Cerebellar nuclear complex (tissue), 1 donor: Measurements from ENCODE around the gene KRTAP3-3.

Experiments used
- DNase-seq, 2 experiments: peaks; one replicate each; lab custom pipeline; 2025; lab: John Stamatoyannopoulos, UW

KRTAP3-3 gene

GRCh38 chr17:40958086-40958953, 35.6 kb downstream of the KRTAP3-3 start:
- no peak for DNase-seq

DNA sequence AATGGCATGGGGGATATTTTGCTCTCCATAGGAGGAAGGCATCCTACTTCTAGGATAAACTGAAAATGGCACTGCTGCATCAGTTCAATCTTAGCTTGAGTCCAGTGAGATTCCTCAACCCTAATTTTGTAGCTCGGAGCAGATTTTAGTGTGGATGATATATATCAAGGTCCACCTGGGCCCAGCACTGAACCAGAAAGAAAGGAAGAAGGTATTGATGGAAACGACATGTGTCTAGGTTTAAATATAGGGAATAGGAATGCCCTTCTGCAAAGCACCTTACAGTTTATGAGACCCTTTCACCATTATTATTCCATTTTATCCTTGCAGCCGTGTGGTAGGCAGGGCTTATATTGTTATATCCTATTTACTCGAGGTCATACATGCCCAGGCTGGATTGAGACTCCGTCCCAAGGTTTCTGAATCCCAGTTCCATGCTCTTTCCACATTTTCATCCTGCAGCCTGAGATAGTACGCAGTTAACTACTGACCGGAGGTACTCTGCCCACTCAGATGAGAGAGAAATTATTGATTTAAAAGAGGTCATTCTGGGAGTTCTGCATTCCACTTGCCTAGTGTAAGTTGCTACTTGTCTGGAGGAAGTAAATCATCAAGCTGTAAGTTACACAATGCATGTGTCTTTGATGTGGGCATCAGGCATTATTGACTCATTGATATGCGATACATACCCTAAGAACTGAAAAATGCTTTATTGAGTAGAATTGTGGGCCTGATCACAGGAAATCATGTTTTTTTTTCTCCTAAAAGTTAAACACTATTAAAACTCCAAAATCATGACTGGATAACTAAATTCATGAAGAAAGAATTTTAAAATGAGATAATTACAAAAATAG, 37.3 kb downstream of the KRTAP3-3 start:
- DNase-seq: no peak

- DNase-seq: no peak
Measured at GRCh38 chr17:40953881-40954280, 40.1 kb downstream of the KRTAP3-3 start.

DNA sequence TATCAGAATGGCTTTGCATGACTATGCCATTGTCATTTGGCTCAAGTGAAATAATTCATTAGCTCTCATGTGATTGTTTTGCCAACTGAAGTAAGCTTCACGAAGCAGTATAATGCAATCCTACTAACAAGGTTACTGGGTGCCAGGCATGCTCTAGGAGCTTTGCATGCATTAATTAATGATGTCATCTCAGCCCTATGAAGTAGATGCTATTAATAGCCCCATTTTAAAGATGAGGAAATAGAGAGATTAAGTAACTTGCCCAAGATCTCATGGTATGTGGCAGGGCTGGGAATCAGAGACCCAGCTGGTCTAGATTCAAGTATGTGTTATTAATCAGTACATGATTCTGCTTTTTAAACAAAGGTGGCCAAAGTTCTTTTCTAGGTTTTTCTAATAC, 41.3 kb downstream of the KRTAP3-3 start:
- no peak for DNase-seq

DNA sequence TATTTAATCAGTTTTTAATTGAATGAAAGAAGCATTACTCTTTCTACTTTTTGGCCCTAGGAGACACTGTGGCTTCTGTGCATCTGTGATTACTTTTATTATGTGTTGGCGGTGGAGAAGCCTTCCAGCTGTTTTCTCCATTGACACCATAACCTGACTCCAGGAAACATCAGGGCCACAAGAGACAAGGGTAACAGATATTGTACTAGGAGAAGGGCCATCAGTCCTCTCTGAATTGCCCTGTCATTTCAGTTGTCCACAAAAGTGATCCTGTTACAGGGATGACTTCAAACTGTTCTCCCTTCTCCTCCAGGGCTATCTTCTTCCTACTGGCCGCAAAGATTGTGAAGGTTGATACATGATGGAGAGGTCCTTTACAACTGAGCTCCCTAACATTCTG, 41.8 kb downstream of the KRTAP3-3 start:
- no peak for DNase-seq

DNA sequence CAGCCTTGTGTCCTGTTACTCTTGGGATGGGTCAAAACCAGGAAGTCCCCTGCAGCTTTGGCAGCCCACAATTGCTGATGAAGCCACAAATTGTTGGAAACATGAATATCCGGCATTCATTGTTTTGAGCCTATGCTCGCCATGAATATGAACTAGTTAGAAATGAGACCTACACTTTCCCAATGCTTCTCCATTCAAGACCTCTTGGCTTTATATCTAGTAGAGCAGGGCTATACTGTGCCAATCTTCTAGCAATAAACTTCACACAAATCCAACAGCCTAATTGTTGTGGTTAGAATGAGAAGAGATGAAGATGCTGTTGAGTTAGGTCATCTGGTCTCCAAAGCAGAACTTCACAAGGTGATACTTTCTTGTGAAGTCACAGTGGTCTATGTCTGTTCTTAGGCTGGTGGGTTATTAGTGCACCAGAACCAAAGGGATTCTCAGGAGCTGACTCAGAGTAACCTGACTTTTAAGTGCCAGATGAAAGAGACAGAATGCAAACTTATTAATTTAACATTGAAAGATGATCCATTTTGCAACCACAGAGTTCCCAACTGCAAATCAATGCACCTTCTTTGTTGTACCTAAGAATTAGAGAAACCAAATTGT, 42.8 kb downstream of the KRTAP3-3 start:
- no peak for DNase-seq

- DNase-seq: no peak
Measured at GRCh38 chr17:40950176-40950575, 43.8 kb downstream of the KRTAP3-3 start.

DNA sequence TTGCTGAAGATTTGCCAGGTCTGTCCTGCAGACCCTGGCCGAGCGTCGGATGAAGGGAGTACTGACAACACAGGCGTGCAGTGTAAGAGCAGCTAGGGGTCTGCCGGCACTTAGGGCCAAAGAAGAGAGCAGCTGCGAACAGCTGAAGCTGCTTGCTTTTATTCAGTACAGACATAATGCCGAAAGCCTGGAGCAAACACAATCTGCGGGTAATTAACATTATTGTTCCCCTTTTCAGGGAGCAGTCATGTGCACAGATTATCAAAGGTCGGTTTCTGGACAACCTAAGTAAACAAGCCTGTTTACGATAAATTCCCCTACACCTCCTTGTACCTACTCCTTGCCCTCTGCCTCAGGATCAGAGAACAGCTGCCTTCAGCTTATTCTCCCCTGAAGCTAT, 44.5 kb downstream of the KRTAP3-3 start:
- no peak for DNase-seq

GRCh38 chr17:40947929-40948328, 46.0 kb downstream of the KRTAP3-3 start:
- DNase-seq: no peak

- no peak for DNase-seq
Measured at GRCh38 chr17:40945414-40945813, 48.5 kb downstream of the KRTAP3-3 start.

GRCh38 chr17:40944531-40944930, 49.4 kb downstream of the KRTAP3-3 start:
- no peak for DNase-seq
